ENCODE data around the gene ZNF436.

ZNF436 gene

DNA sequence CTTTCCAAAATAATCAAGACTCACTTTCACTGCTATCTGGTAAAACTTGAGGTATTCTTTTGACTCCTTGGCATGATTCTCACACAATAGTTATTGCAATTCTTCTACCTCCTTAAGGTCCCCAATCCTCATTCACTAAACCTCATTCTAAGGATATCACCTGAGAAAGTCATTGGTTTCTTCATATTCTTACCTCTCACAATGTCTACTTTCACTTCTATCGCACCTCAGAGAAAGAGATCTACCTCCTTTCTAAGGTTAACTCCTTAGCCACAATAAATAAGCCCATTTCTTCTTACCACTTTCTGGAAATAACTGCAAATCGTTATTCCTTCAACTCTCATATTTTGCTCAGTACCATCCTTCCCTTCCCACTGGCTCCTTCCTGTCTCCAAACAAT lies 44.2 kb downstream of the ZNF436 start:
- TF ChIP-seq MAX (IDR thresholded peaks at IDR 0.05) (no peak), TEAD4 (IDR thresholded peaks at IDR 0.05) (no peak)

GRCh38 chr1:23322770-23323169 lies 46.9 kb downstream of the ZNF436 start:
- no peak for TF ChIP-seq FOXM1 (IDR thresholded peaks at IDR 0.05; ENCODE audit: borderline replicate concordance, low read depth)
- TF ChIP-seq REST (IDR thresholded peaks at IDR 0.05; ENCODE audit: low read depth) = no peak
- no peak for TF ChIP-seq NFIC (IDR thresholded peaks at IDR 0.05)
- TF ChIP-seq RAD21 (IDR thresholded peaks at IDR 0.05; ENCODE audit: low read depth) = no peak
- TF ChIP-seq TAF1 (IDR thresholded peaks at IDR 0.05; ENCODE audit: low read depth) = no peak
- no peak for TF ChIP-seq CEBPB (IDR thresholded peaks at IDR 0.05)
- no peak for TF ChIP-seq EP300 (IDR thresholded peaks at IDR 0.05; ENCODE audit: borderline replicate concordance)
- TF ChIP-seq ZBTB7A (IDR thresholded peaks at IDR 0.05; ENCODE audit: low read depth) = no peak
- TF ChIP-seq TCF12 (IDR thresholded peaks at IDR 0.05; ENCODE audit: low read depth) = no peak

Data from Ishikawa (cell line).